ENCODE measurements around the gene CSMD2.

CSMD2 gene

DNA sequence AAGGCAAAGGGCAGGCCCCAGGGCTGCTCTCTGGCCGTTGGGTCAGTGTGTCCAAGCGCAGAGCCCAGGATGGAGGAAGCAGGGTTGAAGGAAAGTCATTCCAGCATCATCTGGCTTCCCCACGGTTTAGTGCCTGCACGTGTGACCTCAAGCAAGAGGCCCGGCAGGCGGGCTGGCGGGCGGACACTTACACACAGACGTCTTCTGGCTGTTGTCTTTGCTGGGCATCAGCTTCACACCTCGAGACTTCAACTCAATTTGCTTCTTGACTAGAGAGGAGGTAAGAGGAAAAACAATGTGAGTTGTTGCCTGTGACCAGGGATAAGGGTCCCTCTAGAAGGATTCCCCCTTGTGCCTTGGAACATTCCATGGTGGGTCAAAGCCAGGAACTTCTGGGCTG lies 339.5 kb downstream of the CSMD2 start:
- TF ChIP-seq, protein P1, sequence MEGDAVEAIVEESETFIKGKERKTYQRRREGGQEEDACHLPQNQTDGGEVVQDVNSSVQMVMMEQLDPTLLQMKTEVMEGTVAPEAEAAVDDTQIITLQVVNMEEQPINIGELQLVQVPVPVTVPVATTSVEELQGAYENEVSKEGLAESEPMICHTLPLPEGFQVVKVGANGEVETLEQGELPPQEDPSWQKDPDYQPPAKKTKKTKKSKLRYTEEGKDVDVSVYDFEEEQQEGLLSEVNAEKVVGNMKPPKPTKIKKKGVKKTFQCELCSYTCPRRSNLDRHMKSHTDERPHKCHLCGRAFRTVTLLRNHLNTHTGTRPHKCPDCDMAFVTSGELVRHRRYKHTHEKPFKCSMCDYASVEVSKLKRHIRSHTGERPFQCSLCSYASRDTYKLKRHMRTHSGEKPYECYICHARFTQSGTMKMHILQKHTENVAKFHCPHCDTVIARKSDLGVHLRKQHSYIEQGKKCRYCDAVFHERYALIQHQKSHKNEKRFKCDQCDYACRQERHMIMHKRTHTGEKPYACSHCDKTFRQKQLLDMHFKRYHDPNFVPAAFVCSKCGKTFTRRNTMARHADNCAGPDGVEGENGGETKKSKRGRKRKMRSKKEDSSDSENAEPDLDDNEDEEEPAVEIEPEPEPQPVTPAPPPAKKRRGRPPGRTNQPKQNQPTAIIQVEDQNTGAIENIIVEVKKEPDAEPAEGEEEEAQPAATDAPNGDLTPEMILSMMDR (IDR thresholded peaks at IDR 0.05; ENCODE audit: low read depth, low read length, missing control alignments), result no peak
- no peak overlapping the region for H3K4me3 ChIP-seq (ENCODE audit: low read depth, low read length)
- no peak for DNase-seq (ENCODE audit: low read depth)

GRCh38 chr1:33824971-33825370 lies 340.1 kb downstream of the CSMD2 start:
- TF ChIP-seq, protein P1 (IDR thresholded peaks at IDR 0.05; ENCODE audit: low read depth, low read length, missing control alignments), result no peak
- no peak for DNase-seq (ENCODE audit: low read depth)
- H3K4me3 ChIP-seq (ENCODE audit: low read depth, low read length), result no peak overlapping the region

DNA sequence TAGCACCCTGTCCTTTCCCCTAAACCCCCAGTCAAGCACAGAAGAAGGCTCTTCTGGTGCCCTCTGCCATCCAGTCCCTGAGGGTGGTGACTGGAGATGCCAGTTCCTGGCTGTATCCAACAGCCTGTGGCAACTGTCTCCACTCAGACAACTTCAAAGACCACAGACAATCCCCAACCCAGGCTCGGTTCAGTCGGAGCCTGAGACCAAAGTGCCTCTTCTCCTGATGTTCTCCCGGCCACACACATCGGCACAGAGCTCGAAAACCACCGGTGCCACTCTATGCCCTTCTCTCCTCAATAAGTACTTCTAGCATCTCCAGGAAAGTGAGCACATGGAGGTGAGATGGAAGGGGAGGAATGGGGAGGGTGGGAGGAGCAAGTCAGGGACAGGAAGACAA lies 340.7 kb downstream of the CSMD2 start:
- TF ChIP-seq, protein P1 (IDR thresholded peaks at IDR 0.05; ENCODE audit: low read depth, low read length, missing control alignments), result no peak
- no peak for DNase-seq (ENCODE audit: low read depth)

DNA sequence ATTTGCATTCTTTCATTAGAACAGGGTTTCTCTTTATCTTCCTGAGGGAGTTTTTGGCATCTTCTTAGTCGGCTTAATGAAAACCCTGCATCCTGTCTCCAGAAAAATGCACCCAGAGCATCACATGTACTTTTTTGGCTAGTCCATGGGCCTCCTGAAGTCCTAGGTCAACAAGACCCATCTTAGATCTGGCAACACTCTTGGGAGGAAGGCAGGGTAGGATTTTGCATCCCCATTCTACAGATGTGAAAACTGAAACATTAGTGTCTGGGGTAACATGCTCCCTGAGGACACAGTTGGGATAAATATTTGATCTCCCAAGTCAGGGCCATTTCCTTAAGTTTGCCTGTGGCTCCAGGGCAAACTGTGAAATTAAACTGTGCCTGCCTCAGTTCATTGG lies 341.2 kb downstream of the CSMD2 start:
- TF ChIP-seq, protein P1 (IDR thresholded peaks at IDR 0.05; ENCODE audit: low read depth, low read length, missing control alignments), result no peak
- DNase-seq (ENCODE audit: low read depth), result no peak
- no peak overlapping the region for H3K4me3 ChIP-seq (ENCODE audit: low read depth, low read length)

More for the DNA sequence above, 340.7 kb downstream of the CSMD2 start:
- H3K4me3 ChIP-seq (ENCODE audit: low read depth, low read length), result no peak overlapping the region

DNA sequence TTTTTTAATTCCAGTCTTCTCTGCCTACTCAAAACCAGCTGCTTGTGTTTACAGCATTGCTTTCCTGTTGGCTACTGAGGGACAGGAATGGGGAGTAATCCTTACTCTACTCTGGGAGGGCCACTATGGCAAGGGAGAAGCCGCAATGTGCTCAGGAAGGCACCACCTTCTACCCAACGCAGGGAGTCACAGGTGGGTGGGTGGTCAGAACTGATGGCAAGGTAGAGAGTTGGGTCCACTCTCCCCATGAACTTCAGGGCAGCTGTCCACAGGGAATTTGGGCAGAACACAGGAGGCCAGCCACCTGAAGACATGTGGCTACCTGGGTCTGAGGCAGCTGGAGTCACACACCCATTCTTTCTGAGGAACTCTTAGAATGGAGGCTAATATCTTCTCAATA lies 341.6 kb downstream of the CSMD2 start:
- TF ChIP-seq, protein P1 (IDR thresholded peaks at IDR 0.05; ENCODE audit: low read depth, low read length, missing control alignments), result no peak
- no peak for DNase-seq (ENCODE audit: low read depth)
- no peak overlapping the region for H3K4me3 ChIP-seq (ENCODE audit: low read depth, low read length)

- TF ChIP-seq, protein P1 (IDR thresholded peaks at IDR 0.05; ENCODE audit: low read depth, low read length, missing control alignments), result no peak
- no peak overlapping the region for H3K4me3 ChIP-seq (ENCODE audit: low read depth, low read length)
- DNase-seq (ENCODE audit: low read depth), result no peak
Observed at GRCh38 chr1:33822396-33822795, 342.6 kb downstream of the CSMD2 start.

GRCh38 chr1:33821291-33821690 lies 343.7 kb downstream of the CSMD2 start:
- TF ChIP-seq, protein P1 (IDR thresholded peaks at IDR 0.05; ENCODE audit: low read depth, low read length, missing control alignments), result no peak
- no peak for DNase-seq (ENCODE audit: low read depth)
- no peak overlapping the region for H3K4me3 ChIP-seq (ENCODE audit: low read depth, low read length)
